Keratinocyte (primary cell): Measurements from ENCODE around the gene ZNF217. TPM values are rescaled to one million over a fixed set of nuclear protein-coding genes. Genes with fewer than 3 reads are reported as not detected.
"Not testable (repeated sequence)": the region's sequence is repeated elsewhere in the genome, so short reads cannot be mapped to it uniquely, and the experiment has no call there.

ENCODE experiments used
- DNase-seq: peaks from one replicate; pipeline ENCODE4 v3.0.0-alpha.2; 2011; ENCODE audit warnings: low read depth, missing footprints, low spot score
- FAIRE-seq: peaks from 2 replicates; lab custom pipeline; 2011; peaks lifted over from hg19 to GRCh38; lab: Jason Lieb, UNC
- H2AFZ ChIP-seq: 2 replicates; pipeline ENCODE4 v1.6.0; 2012; ENCODE audit warnings: low read length, control low read depth, inconsistent platforms; ENCODE audit not compliant: control insufficient read depth
- H3K27ac ChIP-seq: 2 replicates; pipeline ENCODE4 v1.5.1; 2011; ENCODE audit warnings: low read length; ENCODE audit not compliant: control insufficient read depth, insufficient read depth
- H3K27me3 ChIP-seq: 3 replicates; pipeline ENCODE4 v1.6.0; 2011; ENCODE audit warnings: low read length; ENCODE audit not compliant: control insufficient read depth, insufficient read depth; ENCODE audit errors: extremely low read depth
- H3K36me3 ChIP-seq, 2 experiments: 2 replicates in 1 of 2; 3 replicates in 1 of 2; pipeline ENCODE4 v1.5.1; 2011; ENCODE audit warnings: low read length in 2 of 2, mild to moderate bottlenecking in 1 of 2; ENCODE audit not compliant: control insufficient read depth in 2 of 2, insufficient read depth in 2 of 2; ENCODE audit errors: extremely low read depth in 1 of 2
- H3K4me1 ChIP-seq: 3 replicates; pipeline ENCODE4 v1.5.1; 2011; ENCODE audit warnings: low read length; ENCODE audit not compliant: control insufficient read depth, insufficient read depth; ENCODE audit errors: extremely low read depth
- H3K4me2 ChIP-seq: 3 replicates; pipeline ENCODE4 v1.6.0; 2011; ENCODE audit warnings: low read depth, low read length; ENCODE audit not compliant: control insufficient read depth, insufficient read depth; ENCODE audit errors: extremely low read depth
- H3K4me3 ChIP-seq, 3 experiments: fragments of 200-600 bp in 1 of 3; sonication (generic) in 1 of 3; 2 replicates in 2 of 3; 3 replicates in 1 of 3; pipeline ENCODE4 v1.5.1; 2011 to 2016; ENCODE audit warnings: low read length in 3 of 3, mild to moderate bottlenecking in 3 of 3, control low read depth in 2 of 3, inconsistent platforms in 1 of 3, low read depth in 1 of 3, mixed read lengths in 1 of 3, mixed run types in 1 of 3, moderate library complexity in 1 of 3; ENCODE audit not compliant: control insufficient read depth in 2 of 3, insufficient read depth in 2 of 3; ENCODE audit errors: extremely low read depth in 1 of 3
- H3K79me2 ChIP-seq: 2 replicates; pipeline ENCODE4 v1.6.0; 2012; ENCODE audit warnings: low read length; ENCODE audit not compliant: control insufficient read depth, insufficient read depth
- H3K9ac ChIP-seq: 3 replicates; pipeline ENCODE4 v1.6.0; 2011; ENCODE audit warnings: low read length; ENCODE audit not compliant: control insufficient read depth, insufficient read depth; ENCODE audit errors: extremely low read depth
- H3K9me1 ChIP-seq: 3 replicates; pipeline ENCODE4 v1.6.0; 2011; ENCODE audit warnings: low read length; ENCODE audit not compliant: control insufficient read depth, insufficient read depth; ENCODE audit errors: extremely low read depth
- H3K9me3 ChIP-seq: 2 replicates; pipeline ENCODE4 v1.5.1; 2012; ENCODE audit warnings: low read depth, low read length; ENCODE audit not compliant: control insufficient read depth
- H4K20me1 ChIP-seq: 3 replicates; pipeline ENCODE4 v1.6.0; 2011; ENCODE audit warnings: low read length; ENCODE audit not compliant: control insufficient read depth, insufficient read depth; ENCODE audit errors: extremely low read depth
- EZH2 ChIP-seq: IDR thresholded peaks from one replicate; pipeline ENCODE4 v1.6.1; 2012; ENCODE audit warnings: inconsistent platforms, mild to moderate bottlenecking, low read length, moderate library complexity
- dilution Hi-C: fragments of 300-500 bp; cut with MboI; formaldehyde crosslinking; loops from one replicate; pipeline ENCODE4 v1.7.0; 2020; ENCODE audit warnings: low sequenced_read_pairs; ENCODE audit not compliant: extremely low pct_ligation_motif_present
- polyA plus RNA-seq, 5 experiments: library from polyadenylated mRNA; depleted of rRNA in 3 of 5; stranded (reverse) in 3 of 5; stranded (forward) in 1 of 5; unstranded in 1 of 5; fragments of >200 nt; gene quantifications; 1 replicate in 1 of 5; 2 replicates in 3 of 5; 3 replicates in 1 of 5; pipeline versions ENCODE4 v1.2.1 to v1.2.3, GENCODE V29; 2011 to 2012; ENCODE audit warnings: missing spikeins in 2 of 5, low read depth in 1 of 5, low replicate concordance in 1 of 5
- TF ChIP-seq, protein P1 (sequence below), 3 experiments: IDR thresholded peaks in 1 of 3; conservative IDR thresholded peaks in 1 of 3; optimal IDR thresholded peaks in 1 of 3; 2 replicates in 2 of 3; 3 replicates in 1 of 3; pipeline versions ENCODE3 to v1.5.1; 2011; ENCODE audit warnings: low read length in 3 of 3, mild to moderate bottlenecking in 3 of 3, moderate library complexity in 2 of 3, control low read depth in 1 of 3, inconsistent platforms in 1 of 3; ENCODE audit not compliant: insufficient read depth in 2 of 3; ENCODE audit errors: extremely low read depth in 1 of 3

ZNF217 gene
- polyA plus RNA-seq, 1 donor (not counting 4 experiments of a cell fraction or from before 2014, with no cell fraction given): 17.3 TPM

DNA sequence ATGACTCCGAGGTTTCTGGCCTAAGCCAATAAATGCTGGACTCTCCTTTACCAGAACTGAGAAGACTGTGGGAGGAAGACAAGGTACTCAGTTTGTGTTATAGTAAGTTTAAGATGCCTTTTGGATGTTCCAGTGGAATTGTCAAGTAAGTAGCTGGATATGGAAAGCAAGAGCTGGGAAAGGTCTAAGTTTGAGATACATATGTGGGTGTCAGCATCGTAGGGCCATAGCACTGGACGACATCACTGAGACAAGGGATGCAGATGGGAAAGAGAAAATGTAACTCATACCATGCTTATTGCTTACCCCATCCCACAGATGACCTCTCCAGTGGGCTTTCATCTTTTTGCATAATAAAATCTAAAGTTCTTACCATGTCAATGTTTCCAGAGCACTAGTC, 45.5 kb upstream of the ZNF217 start:
- Histone ChIP-seq H3K4me2 (no peak overlapping the region), H3K9me1 (no peaks in the 10 kb centered on the region), H3K4me1 (peaks cover 20% of the 10 kb centered on the region), H3K27me3 (no peaks in the 10 kb centered on the region), H3K4me3 (no peak overlapping the region), H3K79me2 (no peaks in the 10 kb centered on the region), H3K36me3 (no peaks in the 10 kb centered on the region), H3K9me3 (no peaks in the 10 kb centered on the region), H2AFZ (no peak overlapping the region), H3K27ac (no peak overlapping the region), H4K20me1 (no peaks in the 10 kb centered on the region), H3K9ac (no peak overlapping the region)
- FAIRE-seq (no peak), DNase-seq (no peak)
- TF ChIP-seq EZH2: no peak
- TF ChIP-seq, protein P1, sequence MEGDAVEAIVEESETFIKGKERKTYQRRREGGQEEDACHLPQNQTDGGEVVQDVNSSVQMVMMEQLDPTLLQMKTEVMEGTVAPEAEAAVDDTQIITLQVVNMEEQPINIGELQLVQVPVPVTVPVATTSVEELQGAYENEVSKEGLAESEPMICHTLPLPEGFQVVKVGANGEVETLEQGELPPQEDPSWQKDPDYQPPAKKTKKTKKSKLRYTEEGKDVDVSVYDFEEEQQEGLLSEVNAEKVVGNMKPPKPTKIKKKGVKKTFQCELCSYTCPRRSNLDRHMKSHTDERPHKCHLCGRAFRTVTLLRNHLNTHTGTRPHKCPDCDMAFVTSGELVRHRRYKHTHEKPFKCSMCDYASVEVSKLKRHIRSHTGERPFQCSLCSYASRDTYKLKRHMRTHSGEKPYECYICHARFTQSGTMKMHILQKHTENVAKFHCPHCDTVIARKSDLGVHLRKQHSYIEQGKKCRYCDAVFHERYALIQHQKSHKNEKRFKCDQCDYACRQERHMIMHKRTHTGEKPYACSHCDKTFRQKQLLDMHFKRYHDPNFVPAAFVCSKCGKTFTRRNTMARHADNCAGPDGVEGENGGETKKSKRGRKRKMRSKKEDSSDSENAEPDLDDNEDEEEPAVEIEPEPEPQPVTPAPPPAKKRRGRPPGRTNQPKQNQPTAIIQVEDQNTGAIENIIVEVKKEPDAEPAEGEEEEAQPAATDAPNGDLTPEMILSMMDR (optimal IDR thresholded peaks at IDR 0.05 in 1 of 3, IDR thresholded peaks at IDR 0.05 in 1 of 3, conservative IDR thresholded peaks at IDR 0.05 in 1 of 3; ENCODE audit: extremely low read depth in 1 of 3, insufficient read depth in 2 of 3, low read length in 3 of 3): no peak
- dilution Hi-C loops: no loop called here

DNA sequence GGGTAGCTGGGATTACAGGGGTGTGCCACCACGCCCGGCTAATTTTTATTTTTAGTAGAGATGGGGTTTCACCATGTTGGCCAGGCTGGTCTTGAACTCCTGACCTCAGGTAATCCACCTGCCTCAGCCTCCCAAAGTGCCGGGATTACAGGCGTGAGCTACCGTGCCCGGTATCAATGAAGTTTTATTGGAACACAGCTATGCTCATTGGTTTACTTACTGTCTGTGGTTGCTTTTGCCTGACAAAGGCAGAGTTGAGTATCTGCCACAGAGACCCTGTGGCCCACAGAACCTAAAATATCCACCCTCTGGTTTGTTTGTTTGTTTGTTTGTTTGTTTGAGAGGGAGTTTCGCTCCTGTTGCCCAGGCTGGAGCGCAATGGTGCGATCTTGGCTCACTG, 43.7 kb upstream of the ZNF217 start:
- DNase-seq, FAIRE-seq, H3K79me2 ChIP-seq, dilution Hi-C loops, H3K4me3 ChIP-seq, H3K9me3 ChIP-seq, H3K4me2 ChIP-seq, H3K9ac ChIP-seq, H3K27ac ChIP-seq, H4K20me1 ChIP-seq, H2AFZ ChIP-seq, H3K4me1 ChIP-seq, H3K36me3 ChIP-seq, H3K27me3 ChIP-seq, H3K9me1 ChIP-seq: not testable (repeated sequence)

DNA sequence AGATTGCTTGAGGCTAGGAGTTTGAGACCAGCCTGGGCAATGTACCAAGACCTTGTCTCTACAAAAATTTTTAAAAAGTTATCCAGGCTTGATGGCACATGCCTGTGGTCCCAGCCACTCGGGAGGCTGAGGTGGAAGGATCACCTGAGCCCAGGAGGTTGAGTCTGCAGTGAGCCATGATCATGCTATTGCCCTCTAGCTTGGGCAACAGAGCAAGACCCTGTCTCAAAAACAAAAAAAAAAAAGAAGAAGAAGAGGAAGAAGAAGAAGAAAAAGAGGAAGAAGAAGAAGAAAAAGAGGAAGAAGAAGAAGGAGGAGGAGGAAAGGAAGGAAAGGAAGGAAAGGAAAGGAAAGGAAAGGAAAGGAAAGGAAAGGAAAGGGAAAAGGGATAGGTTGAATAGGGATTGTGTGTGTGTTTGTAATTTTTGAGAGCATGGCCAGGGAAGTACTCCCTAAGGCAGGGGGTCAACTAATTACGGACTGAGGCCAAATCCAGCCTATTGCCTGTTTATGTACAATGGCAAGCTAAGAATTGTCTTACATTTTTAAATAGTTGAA, 43.0 kb upstream of the ZNF217 start:
- no peaks in the 10 kb centered on the region for H3K36me3 ChIP-seq
- H2AFZ ChIP-seq: no peak overlapping the region
- H3K27me3 ChIP-seq: no peaks in the 10 kb centered on the region
- H3K4me2 ChIP-seq: no peak overlapping the region
- no peaks in the 10 kb centered on the region for H4K20me1 ChIP-seq
- TF ChIP-seq, protein P1 (optimal IDR thresholded peaks at IDR 0.05 in 1 of 3, IDR thresholded peaks at IDR 0.05 in 1 of 3, conservative IDR thresholded peaks at IDR 0.05 in 1 of 3; ENCODE audit: extremely low read depth in 1 of 3, insufficient read depth in 2 of 3, low read length in 3 of 3): no peak
- TF ChIP-seq EZH2: no peak
- peaks cover 4% of the 10 kb centered on the region for H3K4me1 ChIP-seq
- H3K27ac ChIP-seq: no peak overlapping the region
- no peaks in the 10 kb centered on the region for H3K9me3 ChIP-seq
- no peaks in the 10 kb centered on the region for H3K79me2 ChIP-seq
- no peak overlapping the region for H3K4me3 ChIP-seq
- dilution Hi-C loops: no loop called here
- DNase-seq (no peak), FAIRE-seq (no peak)
- no peaks in the 10 kb centered on the region for H3K9me1 ChIP-seq
- H3K9ac ChIP-seq: no peak overlapping the region
